HG02678 (cell line): ENCODE data around the gene TAF6.
A peak's percentile ranks its signal among the peaks of the same experiment; 100 is the strongest.

Source experiments
- ATAC-seq: cut with Tn5 transposase; IDR thresholded peaks from one replicate; pipeline ENCODE4 v1.9.1; 2021; ENCODE audit warnings: mild to moderate bottlenecking, moderate library complexity; ENCODE audit not compliant: unreplicated experiment

TAF6 gene

DNA sequence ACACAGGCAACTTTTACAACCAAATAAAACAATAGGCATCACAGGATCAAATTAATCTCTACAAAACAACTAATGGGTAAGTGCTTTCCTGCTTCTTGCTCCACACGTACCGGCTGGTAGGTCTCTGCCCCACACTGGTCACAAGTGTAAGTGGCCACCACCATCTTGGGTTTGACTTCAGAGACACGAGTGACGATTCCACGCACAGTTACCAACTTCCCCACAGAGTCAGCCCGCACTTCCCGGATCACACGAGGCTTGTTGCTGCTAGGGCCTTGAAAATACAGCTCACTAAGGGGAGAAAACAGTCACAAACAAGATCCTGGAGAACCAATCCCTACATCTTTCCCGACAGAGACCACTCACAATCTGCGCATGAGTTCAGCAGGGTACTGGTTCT, 20.2 kb downstream of the TAF6 start:
- no peak for ATAC-seq

DNA sequence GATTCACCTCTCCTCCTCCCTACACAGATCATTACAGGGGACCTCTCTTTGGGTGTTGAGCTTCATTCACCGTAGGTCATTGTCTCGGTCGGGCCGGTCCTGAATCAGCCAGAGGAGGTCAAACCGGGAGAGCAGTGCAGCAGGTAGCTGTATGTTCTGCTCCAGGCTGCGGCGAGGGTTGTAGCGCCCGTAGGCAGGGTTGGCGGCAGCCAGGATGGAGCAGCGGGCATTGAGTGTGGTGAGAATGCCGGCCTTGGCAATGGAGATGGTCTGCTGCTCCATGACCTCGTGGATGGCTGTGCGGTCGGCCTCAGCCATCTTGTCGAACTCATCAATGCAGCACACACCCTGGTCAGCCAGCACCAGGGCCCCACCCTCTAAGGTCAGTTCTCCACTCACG, 23.5 kb downstream of the TAF6 start:
- ATAC-seq, result no peak

DNA sequence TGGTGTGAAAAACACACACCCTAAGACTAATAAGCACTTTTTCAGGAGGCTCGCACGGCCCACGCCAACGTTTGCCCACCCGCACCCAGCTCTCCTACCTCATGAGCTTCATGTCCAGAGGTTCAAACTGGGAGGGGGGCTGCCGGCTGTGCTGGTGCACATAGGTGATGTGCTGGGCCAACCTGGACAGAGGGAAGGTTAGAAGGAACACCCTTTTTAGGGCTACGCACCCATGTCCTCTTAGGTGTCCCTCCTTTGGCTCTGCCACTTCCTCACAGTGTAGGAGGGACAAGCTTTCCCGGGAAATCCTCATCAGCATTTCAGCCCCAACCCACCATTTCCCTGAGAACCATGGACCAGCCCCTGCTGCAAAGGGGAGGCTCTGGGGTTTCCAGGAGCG, 23.9 kb downstream of the TAF6 start:
- ATAC-seq, result no peak

DNA sequence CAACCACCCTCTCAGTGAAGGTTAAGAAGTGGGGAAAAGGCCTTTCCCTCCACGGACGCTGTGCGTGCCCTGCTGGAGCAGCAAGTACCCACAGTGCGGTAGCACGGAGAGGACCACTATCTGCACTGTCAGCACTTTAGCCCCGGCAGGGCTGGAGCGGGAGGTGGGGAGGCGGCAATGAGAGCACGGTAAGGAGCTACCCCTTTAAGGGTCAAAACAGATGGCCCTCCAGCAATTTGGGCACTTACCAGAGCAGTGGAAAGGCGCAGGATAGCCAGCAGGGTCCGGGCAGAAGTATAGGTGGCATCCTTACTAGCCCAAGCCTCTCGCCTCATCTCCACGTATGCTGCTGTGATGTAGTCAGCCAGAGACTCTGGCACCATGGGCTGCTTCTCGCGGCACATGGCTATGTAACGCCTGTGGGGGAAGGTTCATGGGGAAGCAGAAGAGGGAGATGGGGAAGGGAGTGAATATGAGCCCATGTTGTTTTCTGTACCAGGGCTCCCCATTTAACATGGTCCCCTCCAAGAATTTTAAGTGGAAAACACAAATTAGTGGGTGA, 25.2 kb downstream of the TAF6 start:
- ATAC-seq, result no peak

DNA sequence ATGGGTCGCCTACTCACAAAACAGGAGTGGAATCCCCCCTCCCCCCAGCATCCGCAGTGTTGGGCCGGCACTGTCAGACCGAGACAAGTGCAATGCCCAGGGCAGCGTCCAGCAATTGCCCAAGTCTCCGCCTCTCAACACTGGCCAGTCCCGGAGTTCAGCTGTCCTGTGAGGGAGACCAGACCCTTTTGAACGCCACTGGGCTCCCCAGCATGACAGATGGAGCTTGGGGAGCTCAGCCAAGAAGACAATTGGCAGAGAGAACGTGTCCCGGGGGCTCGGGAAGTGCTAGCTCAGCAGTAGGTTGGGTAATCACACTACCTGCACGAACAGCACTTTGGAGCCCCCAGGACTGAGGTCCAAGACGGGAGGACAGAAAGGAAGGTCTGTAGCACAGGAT, 25.7 kb downstream of the TAF6 start:
- ATAC-seq, result no peak

DNA sequence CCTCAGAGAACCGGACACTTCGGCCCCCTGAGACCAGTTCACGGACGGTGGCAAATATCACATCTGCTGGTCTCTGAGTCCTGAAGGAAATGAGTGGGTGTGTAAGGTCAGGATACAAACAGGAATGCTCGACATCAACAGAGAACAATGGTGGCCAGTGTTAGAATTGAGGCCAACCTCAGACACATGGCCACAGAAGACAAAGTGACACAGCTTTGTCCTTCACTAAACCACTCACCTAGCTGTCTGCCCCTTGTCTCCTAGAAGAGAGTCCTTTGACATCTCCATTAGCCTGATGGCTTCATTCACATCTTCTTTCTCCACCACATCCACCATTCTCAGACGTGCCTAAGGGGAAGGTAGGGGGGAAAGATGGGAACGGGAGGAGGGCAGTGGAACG, 26.1 kb downstream of the TAF6 start:
- no peak for ATAC-seq

DNA sequence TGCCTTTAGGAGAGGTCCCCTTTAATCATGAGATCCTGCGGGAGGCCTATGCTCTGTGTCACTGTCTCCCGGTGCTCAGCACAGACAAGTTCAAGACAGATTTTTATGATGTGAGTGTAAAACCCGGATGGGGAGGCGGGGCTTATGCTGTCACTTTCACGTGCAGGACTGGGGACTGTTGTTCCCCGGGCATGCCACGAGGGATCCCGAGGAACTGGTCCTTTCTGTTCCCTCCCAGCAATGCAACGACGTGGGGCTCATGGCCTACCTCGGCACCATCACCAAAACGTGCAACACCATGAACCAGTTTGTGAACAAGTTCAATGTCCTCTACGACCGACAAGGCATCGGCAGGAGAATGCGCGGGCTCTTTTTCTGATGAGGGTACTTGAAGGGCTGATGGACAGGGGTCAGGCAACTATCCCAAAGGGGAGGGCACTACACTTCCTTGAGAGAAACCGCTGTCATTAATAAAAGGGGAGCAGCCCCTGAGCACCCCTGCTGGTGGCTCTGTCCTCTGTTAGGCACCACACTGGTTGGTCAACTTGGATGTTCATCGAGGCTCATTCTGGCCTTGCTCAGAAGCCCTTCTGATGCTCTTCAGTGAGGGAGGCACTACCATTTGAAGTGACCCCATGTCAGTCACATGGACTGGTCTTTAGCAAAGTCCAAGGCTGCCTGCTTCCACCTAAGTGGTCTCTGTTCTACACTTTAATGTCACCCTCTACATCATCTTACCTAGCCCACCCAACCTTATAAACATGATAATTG, 27.6 kb downstream of the TAF6 start:
- ATAC-seq, result no peak

DNA sequence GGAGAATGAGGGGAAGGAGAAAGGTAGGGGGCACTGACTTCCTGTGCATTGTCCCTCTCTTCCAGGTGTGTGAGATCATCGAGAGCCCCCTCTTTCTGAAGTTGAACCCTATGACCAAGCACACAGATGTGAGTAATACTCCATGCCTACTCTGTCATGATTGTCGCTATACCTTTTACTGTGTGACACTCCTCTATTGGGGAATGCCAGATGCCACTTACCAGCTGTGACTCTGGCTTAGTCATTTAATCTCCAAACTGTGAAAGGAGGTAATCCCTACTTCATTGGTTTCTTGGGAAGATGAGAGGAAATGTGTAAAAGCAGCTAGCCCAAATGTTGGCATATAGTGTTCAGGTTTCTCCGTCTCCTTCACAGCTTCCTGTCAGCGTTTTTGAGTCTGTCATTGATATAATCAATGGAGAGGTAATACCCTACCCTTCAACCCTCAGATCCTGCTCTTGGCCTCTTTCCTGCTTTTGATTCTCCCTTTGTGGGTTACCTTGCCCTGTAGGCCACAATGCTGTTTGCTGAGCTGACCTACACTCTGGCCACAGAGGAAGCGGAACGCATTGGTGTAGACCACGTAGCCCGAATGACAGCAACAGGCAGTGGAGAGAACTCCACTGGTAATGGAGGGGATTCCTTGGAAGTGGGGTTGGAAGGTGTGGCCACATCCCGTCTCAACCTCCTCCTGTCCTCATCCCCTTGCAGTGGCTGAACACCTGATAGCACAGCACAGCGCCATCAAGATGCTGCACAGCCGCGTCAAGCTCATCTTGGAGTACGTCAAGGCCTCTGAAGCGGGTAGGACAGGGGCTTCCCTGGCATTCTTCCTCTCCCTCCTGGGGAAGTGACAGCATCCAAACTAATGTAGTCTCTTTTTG, 28.4 kb downstream of the TAF6 start:
- ATAC-seq, result no peak

DNA sequence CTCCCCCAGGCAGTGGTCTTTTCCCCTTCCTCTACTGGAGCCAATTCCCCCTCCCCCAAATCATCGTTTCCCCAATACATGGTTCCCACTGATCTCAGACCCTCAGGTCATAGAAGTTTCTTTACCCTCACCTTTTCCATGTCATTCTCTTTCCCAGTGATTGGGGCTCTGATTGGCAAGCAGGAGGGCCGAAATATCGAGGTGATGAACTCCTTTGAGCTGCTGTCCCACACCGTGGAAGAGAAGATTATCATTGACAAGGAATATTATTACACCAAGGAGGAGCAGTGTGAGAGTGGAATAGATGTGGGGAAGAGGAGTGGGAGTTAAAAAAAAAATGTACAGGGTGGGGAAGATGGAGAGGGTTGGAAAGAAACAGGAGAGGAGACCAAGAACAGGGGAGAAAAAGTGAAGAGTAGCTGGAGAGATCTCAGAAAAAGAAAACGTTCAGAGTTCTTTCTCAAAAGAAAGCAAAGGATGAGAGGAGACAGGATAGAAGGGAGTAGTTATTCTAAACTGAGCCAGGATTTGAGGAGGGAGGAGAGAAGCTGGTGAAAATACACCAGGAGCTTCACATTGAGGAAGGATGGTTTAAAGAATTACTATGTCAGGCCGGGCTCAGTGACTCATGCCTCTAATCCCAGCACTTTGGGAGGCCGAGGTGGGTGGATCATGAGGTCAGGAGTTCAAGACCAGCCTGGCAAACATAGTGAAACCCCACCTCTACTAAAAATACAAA, 29.5 kb downstream of the TAF6 start:
- ATAC-seq, result no peak

DNA sequence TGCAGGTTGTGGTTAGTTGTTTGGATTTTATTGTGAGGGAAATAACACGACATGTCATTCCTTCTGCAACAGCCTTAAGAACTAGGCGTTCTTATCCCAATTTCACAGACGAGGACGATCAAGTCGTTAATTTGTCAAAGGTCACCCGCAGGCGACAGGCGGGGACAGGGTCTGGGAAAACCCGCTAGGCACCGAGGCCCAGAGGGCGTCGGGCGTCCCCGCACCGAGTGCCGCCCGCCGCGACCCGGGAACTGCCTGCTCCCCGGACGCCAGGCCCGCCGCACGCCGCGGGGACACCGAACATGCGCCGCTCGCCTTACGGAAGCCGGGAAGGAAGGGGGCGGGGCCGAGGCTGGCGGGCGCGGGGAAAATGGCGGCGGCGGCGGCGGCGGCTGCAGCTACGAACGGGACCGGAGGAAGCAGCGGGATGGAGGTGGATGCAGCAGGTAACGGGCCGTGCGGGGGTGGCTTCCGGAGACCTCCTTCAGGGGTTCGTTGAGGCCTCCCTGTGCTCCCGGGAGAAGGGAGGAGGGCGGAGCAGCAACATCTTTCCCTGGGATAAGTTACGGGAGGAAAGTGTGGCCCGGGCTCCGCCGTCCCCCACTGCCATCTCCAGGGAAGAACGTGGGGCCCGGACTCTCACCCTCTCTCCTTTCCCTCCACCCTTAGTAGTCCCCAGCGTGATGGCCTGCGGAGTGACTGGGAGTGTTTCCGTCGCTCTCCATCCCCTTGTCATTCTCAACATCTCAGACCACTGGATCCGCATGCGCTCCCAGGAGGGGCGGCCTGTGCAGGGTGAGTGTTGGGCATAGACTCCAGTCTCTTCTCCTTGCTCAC, 30.3 kb downstream of the TAF6 start, which contains the start of gene COPS6:
Gene COPS6, plus strand, starts transcription at position 349 of the 837 bp plus-strand sequence. Its CDS starts 22 bp downstream, at position 371.
- ATAC-seq, result peak; percentile 64

DNA sequence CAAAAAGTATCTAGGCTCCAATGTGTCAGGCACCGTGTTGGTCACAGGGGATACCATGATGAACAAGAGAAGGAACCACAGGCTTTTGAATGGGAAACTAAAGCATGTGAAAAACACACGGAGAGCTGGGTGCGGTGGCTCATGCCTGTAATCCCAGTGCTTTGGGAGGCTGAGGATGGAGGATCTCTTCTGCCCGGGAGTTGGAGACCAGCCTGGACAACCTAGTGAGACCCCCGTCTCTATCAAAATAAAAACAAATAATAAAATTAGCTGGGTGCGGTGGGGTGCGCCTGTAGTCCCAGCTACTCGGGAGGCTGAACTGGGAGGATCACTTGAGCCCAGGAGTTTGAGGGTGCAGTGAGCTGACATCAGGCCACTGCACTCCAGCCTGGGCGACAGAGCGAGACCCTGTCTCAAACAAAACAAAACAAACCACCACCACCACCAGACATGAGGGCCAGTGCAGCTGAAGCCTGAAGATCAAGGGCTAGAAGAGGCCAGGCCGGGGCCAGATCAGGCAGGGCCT, 31.0 kb downstream of the TAF6 start:
- peak; percentile 14 for ATAC-seq

DNA sequence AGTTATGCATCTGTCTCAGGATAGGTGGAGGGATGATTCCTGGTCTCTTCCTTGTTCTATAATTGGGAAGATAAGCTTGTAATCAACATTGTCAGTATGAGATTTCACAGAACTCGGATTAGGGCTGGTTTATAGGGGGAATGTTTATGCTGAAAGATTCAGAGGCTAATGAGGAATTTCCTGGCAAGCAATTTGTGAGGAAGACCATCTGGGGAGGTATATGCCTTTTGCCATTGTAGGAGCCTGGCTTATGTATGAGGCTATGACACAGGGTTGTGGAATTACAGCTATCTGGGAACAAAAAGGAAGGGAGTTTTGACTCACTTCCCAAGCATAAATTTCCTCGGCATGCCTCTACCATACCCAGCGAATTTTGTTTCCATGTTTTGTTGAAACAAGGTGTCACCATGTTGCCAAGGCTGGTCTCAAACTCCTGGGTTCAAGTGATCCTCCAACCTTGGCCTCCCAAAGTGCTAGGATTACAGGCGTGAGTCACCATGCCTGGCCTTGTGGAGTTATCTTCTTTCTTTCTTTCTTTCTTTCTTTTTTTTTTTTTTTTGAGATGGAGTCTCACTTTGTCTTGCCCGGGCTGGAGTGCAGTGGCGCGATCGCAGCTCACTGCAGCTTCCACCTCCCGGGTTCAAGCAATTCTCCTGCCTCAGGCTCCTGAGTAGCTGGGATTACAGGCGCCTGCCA, 32.0 kb downstream of the TAF6 start:
- no peak for ATAC-seq

DNA sequence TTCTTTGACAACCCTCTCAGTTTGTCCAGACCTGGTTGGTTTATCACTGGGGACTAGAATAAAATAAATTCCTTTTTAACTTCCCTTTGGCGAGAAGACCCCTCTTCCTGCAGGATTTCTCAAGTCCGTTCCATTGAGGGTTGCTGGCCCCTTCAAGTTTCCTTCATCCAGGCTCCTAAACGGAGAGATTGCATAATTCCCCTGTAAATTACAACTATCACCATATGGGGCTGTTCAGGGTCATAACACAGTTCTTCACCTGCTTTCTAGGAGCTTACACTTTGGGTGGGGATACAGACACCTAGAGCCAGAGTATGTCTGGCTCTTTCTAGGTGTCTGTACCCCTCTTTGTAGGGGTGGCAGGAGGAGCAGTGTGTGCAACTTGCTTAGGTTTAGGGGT, 33.6 kb downstream of the TAF6 start:
- ATAC-seq, result no peak

DNA sequence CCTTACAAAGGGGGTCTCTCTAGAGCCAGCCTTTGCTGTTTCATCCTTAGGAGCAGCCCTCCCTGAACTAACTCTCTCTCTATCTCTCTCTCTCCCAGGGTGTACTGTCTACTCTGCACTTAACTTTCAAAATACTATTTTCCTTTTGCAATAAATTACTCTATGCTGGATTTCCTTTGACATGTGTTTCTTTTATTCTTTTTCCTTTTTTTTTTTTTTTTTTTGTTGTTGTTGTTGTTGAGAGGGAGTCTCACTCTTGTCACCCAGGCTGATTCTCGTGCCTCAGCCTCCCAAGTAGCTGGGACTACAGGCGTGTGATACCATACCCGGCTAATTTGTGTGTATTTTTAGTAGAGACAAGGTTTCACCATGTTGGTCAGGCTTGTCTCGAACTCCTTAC, 36.2 kb downstream of the TAF6 start:
- ATAC-seq, result no peak

DNA sequence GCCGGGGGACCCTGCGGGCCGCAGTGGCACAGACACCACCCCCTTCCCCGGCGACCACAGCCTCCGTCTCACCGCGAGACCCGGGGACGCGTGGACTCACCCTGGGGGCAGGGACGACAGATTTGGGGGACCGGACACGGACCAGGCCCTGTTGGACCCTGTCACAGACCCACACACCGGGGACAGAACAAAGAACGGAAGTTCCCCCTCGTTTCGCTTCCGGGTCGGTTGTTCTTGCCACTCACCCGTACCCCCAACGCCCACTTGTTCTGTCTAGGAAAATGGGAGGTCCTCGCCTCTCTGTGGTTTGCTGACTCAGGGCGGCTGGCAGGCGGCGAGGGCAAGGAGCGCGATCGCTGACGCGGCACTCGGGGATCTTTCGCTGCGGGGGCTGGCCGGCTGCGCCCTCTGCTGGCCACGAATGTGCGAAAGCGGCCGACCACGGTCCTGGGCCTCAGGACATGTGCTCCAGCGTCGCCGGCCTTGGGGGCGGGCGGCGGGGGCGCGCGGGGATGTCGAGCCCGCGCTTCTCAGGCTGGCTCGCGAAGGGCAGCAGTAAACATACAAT, 37.5 kb downstream of the TAF6 start, which contains the start of gene ZNF3:
Gene ZNF3, minus strand, starts transcription at position 189 of the 568 bp plus-strand sequence. CDS start 4,366 bp downstream, outside the sequence.
- peak; percentile 85 for ATAC-seq

DNA sequence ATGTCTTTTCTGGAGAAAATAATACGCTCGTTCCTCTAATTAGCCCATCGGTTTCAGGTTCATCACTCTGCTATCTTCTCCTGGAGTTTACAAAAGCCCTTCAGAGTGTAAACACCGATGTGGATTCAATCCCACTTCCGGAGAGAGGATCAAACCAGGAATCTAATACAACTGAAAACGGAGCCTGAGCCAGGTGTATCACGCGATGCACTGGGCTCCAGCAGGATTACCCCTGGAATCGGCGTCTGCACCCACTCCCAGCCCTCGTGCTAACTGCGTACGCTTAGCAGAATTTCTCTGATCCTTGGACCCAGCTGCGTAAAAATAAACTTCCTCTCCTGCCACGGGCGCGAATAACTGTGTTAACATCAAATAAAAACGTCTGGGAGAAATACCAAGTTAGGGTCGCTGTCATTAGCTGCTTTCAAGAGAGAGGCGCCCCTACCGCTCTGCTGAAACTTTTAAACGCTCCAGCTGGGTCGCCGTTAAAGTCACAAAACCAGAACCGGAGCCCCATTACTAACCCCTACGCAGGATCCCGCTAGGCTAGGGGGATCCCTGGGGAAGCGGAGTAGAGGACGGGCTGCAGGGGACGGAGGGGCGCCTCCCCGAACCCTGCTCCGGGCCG, 38.1 kb downstream of the TAF6 start:
- no peak for ATAC-seq

DNA sequence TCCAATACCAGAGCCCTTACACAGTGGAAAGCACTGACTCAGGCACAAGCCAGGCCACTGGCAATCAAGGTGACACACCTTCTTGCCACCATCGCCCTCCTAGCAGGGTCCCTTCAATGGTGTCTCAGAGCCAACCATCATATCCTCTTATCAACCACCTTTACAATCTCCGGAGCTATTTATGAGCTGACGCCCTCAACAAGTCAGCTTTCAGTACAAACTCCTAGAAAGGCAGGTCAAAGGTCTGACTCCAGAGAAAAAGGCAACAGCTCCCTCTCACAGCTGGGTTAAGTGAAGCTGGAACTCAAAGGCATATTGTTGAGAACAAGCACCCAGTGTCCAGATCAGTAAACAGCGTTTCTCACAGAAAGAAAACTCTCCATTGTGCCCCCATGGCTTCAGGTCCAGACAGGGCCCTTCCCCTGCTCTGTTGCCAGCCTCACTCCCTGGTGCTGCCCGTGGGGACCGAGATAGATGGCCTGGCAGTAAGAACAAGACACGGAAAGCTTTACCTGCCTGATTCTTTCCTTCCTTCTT, 40.1 kb downstream of the TAF6 start:
- no peak for ATAC-seq

DNA sequence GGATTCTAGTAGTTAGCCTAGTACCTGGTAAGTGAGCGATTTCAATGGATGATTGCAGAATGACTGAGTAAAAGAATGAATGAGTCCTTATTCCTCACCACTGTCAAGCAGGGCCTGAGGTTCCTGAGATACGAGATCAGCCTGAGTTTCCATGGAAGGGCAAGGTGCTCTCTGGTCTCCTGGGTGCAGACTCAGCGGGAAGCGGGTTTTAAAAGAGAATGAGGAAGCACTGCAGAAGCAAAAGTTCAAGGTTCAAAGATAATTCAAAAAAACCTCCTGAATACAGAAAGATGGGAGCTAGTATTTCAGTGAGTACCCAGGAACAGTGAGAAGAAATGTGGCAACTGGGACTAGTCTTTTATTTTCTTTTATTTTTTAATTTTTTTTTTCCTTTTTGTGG, 42.0 kb downstream of the TAF6 start:
- no peak for ATAC-seq
